ENCODE measurements around the gene SYDE1.

DNA sequence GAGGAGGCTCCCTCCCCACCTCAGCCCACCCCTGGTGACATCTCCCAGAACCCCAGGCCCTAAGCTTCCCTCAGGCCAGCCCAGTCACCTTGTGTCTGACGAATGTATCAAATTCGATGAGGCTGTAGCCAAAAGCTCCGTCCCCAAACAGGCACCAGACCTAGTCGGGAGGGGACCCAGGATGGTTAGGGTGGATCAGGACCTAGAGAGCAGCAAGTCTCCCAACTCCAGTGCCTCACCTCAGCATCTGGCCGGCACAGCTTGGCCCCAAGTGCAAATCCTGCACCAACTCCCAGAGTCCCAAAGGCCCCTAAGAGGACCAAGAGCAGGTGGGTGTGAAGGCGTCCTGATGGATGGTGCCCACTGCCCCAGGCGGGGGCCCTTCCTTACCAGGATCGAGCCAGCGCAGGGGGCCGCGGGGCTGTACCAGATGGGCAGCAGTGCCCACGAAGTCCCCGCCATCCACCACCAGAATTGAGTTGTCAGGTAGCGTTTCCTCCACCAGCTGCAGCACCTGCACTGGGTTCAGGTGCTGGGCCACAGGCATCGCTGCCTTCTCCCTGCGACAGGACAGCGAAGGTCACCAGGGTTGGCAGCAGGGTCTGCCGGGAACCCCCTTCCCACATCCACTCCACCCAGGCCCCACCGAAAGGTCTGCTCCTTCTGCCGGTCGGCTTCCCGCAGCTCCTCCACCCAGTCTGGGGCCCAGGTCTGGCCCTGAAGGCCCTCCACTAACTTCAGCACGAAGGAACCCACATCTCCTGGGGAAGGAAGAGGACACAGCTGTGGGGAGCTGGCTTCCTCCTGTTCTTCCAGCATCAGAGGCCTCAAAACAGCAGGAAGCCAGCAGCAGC is 8.8 kb downstream of the SYDE1 start:
- no peak for TF ChIP-seq POLR2A (IDR thresholded peaks at IDR 0.05)
- TF ChIP-seq, protein P1, sequence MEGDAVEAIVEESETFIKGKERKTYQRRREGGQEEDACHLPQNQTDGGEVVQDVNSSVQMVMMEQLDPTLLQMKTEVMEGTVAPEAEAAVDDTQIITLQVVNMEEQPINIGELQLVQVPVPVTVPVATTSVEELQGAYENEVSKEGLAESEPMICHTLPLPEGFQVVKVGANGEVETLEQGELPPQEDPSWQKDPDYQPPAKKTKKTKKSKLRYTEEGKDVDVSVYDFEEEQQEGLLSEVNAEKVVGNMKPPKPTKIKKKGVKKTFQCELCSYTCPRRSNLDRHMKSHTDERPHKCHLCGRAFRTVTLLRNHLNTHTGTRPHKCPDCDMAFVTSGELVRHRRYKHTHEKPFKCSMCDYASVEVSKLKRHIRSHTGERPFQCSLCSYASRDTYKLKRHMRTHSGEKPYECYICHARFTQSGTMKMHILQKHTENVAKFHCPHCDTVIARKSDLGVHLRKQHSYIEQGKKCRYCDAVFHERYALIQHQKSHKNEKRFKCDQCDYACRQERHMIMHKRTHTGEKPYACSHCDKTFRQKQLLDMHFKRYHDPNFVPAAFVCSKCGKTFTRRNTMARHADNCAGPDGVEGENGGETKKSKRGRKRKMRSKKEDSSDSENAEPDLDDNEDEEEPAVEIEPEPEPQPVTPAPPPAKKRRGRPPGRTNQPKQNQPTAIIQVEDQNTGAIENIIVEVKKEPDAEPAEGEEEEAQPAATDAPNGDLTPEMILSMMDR (IDR thresholded peaks at IDR 0.05), result no peak
- TF ChIP-seq POLR2AphosphoS5 (IDR thresholded peaks at IDR 0.05; ENCODE audit: insufficient read depth in 1 of 2, low read depth in 1 of 2), result no peak
